PC-9 (cell line): Measurements from ENCODE around the gene EMP2. TPM values are rescaled to one million over a fixed set of nuclear protein-coding genes. Genes with fewer than 3 reads are reported as not detected.
"Not testable (repeated sequence)": the region's sequence is repeated elsewhere in the genome, so short reads cannot be mapped to it uniquely, and the experiment has no call there.

Experiments used
- BruUV-seq: library from RNA; stranded (reverse); fragments of 400-500 nt; replicated peaks from 2 replicates; lab custom pipeline; 2021; lab: Mats Ljungman, UMichigan
- CTCF ChIA-PET: fragments of 300-600 bp; sonication (Branson Sonifier 250); formaldehyde crosslinking; loops from one replicate; lab custom pipeline; 2022; ENCODE audit warnings: antibody characterized with exemption; lab: Charles Lee
- POLR2A ChIA-PET: fragments of 300-600 bp; sonication (Branson Sonifier 250); formaldehyde crosslinking; loops from one replicate; lab custom pipeline; 2022; ENCODE audit warnings: antibody characterized with exemption; ENCODE audit not compliant: unreplicated experiment; lab: Charles Lee
- DNase-seq, 2 experiments: peaks; one replicate each; pipeline versions ENCODE4 v3.0.0 to v3.0.0-alpha.2; 2015 to 2022; ENCODE audit warnings: mixed read lengths in 1 of 2
- H2AFZ ChIP-seq: fragments of 200-600 bp; sonication (generic); 2 replicates; pipeline ENCODE4 v1.8.1; 2017; ENCODE audit warnings: antibody characterized with exemption
- H3F3A ChIP-seq: fragments of 200-600 bp; sonication (generic); 2 replicates; pipeline ENCODE4 v1.8.1; 2017; ENCODE audit warnings: antibody characterized with exemption, mild to moderate bottlenecking, low read depth; ENCODE audit not compliant: insufficient read depth
- H3K27ac ChIP-seq: fragments of 200-600 bp; sonication (generic); 2 replicates; pipeline ENCODE4 v1.6.1; 2016; ENCODE audit warnings: mixed run types
- H3K27me3 ChIP-seq: fragments of 200-600 bp; sonication (generic); 2 replicates; pipeline ENCODE4 v1.6.1; 2016; ENCODE audit warnings: low read depth, mixed run types; ENCODE audit not compliant: insufficient read depth
- H3K36me3 ChIP-seq: fragments of 200-600 bp; sonication (generic); 2 replicates; pipeline ENCODE4 v1.6.1; 2016; ENCODE audit warnings: low read depth, mixed run types
- H3K4me1 ChIP-seq: fragments of 200-600 bp; sonication (generic); replicated peaks from 2 replicates; pipeline ENCODE4 v1.6.1; 2016; ENCODE audit warnings: mixed run types; ENCODE audit not compliant: insufficient read depth
- H3K4me2 ChIP-seq: fragments of 200-600 bp; sonication (generic); 2 replicates; pipeline ENCODE4 v1.6.1; 2017; ENCODE audit warnings: mixed run types
- H3K4me3 ChIP-seq: fragments of 200-600 bp; sonication (generic); 2 replicates; pipeline ENCODE4 v1.6.1; 2016; ENCODE audit warnings: mixed run types
- H3K79me2 ChIP-seq: fragments of 200-600 bp; sonication (generic); 2 replicates; pipeline ENCODE4 v1.6.1; 2017; ENCODE audit warnings: low read depth, mixed run types
- H3K9me2 ChIP-seq: fragments of 200-600 bp; sonication (generic); 2 replicates; pipeline ENCODE4 v1.8.1; 2017; ENCODE audit warnings: mild to moderate bottlenecking; ENCODE audit not compliant: insufficient read depth
- H3K9me3 ChIP-seq: fragments of 200-600 bp; sonication (generic); 2 replicates; pipeline ENCODE4 v1.8.1; 2016; ENCODE audit warnings: low read depth; ENCODE audit not compliant: insufficient read depth
- H4K20me1 ChIP-seq: fragments of 200-600 bp; sonication (generic); 2 replicates; pipeline ENCODE4 v1.8.1; 2017; ENCODE audit not compliant: insufficient read depth
- CTCF ChIP-seq: fragments of 200-600 bp; sonication (generic); conservative IDR thresholded peaks from 2 replicates; pipeline ENCODE4 v1.6.1; 2017; ENCODE audit warnings: mixed run types, antibody characterized with exemption, mild to moderate bottlenecking, moderate library complexity
- EZH2 ChIP-seq: fragments of 200-600 bp; sonication (generic); IDR thresholded peaks from 2 replicates; pipeline ENCODE4 v1.8.0; 2017; ENCODE audit warnings: antibody characterized with exemption, low read depth
- intact Hi-C: fragments of 100-400 bp; cut with micrococcal nuclease; formaldehyde crosslinking; loops from one replicate; pipeline ENCODE4 v1.10.0; 2022; ENCODE audit not compliant: unreplicated experiment
- total RNA-seq: library from RNA; stranded (reverse); gene quantifications from 2 replicates; pipeline ENCODE4 v1.2.3, GENCODE V29; 2021

Gene EMP2
- total RNA-seq, 1 experiment from 2014 or later: 137 TPM

GRCh38 chr16:10561425-10561824, 19.0 kb downstream of the EMP2 start:
- no peak overlapping the region for H3K4me3 ChIP-seq
- no peaks in the 10 kb centered on the region for H4K20me1 ChIP-seq
- no peak for TF ChIP-seq EZH2
- TF ChIP-seq CTCF: no peak
- POLR2A ChIA-PET: no interaction called here
- H3K4me1 ChIP-seq: peaks cover 36% of the 10 kb centered on the region
- no peak for DNase-seq
- H3F3A ChIP-seq: peaks cover 33% of the 10 kb centered on the region
- no peak overlapping the region for H2AFZ ChIP-seq
- H3K36me3 ChIP-seq: 0 out of 2 replicates have a peak, but pooled peaks cover under 1% of the 10 kb centered on the region
- no peaks in the 10 kb centered on the region for H3K9me3 ChIP-seq
- no peak overlapping the region for H3K4me2 ChIP-seq
- no peak overlapping the region for H3K27ac ChIP-seq
- intact Hi-C loops: no loop called here
- H3K9me2 ChIP-seq: no peaks in the 10 kb centered on the region
- no TSS peak for BruUV-seq
- peaks cover 36% of the 10 kb centered on the region for H3K79me2 ChIP-seq
- CTCF ChIA-PET: no interaction called here
- H3K27me3 ChIP-seq: no peaks in the 10 kb centered on the region

- no peaks in the 10 kb centered on the region for H4K20me1 ChIP-seq
- H3K27me3 ChIP-seq: no peaks in the 10 kb centered on the region
- H3K27ac ChIP-seq: no peak overlapping the region
- intact Hi-C loops: no loop called here
- peaks cover 40% of the 10 kb centered on the region for H3K79me2 ChIP-seq
- no peaks in the 10 kb centered on the region for H3K9me3 ChIP-seq
- H3K4me3 ChIP-seq: no peak overlapping the region
- H3F3A ChIP-seq: peaks cover 33% of the 10 kb centered on the region
- ChIA-PET CTCF (interaction anchor here (0.6 kb wide), 1 partner anchor 46 kb away, joined by 5 read pairs; no protein-coding TSS in a partner anchor), POLR2A (no interaction called here)
- H3K4me1 ChIP-seq: peaks cover 37% of the 10 kb centered on the region
- no peaks in the 10 kb centered on the region for H3K9me2 ChIP-seq
- no peak for TF ChIP-seq EZH2
- no peak for TF ChIP-seq CTCF
- H3K36me3 ChIP-seq: 0 out of 2 replicates have a peak, but pooled peaks cover 5% of the 10 kb centered on the region
- H3K4me2 ChIP-seq: no peak overlapping the region
- no peak for DNase-seq
- no TSS peak for BruUV-seq
- no peak overlapping the region for H2AFZ ChIP-seq
Observed at GRCh38 chr16:10561001-10561400, 19.4 kb downstream of the EMP2 start.

GRCh38 chr16:10559792-10560191, 20.6 kb downstream of the EMP2 start:
- H2AFZ ChIP-seq, DNase-seq, H3K4me3 ChIP-seq, H3K9me3 ChIP-seq, H4K20me1 ChIP-seq, BruUV-seq, H3K27me3 ChIP-seq, CTCF ChIA-PET, H3K36me3 ChIP-seq, H3K9me2 ChIP-seq: not testable (repeated sequence)
- peaks cover 33% of the 10 kb centered on the region for H3F3A ChIP-seq
- intact Hi-C loops: loop anchor here (1.0 to 2.0 kb wide), 2 partner anchors 19 to 20 kb away; no protein-coding TSS in a partner anchor
- H3K79me2 ChIP-seq: peaks cover 51% of the 10 kb centered on the region
- H3K4me2 ChIP-seq: peak overlapping the region; percentile 83
- POLR2A ChIA-PET: interaction anchor here (0.7 kb wide), 1 partner anchor 65 kb away, joined by 4 read pairs; no protein-coding TSS in a partner anchor
- H3K27ac ChIP-seq: peak overlapping the region; percentile 78
- peaks cover 37% of the 10 kb centered on the region for H3K4me1 ChIP-seq
